Type B pancreatic cell (in vitro differentiated cells): ENCODE measurements around the gene TCP1. TPM values are rescaled to one million over a fixed set of nuclear protein-coding genes. Genes with fewer than 3 reads are reported as not detected.
"Not testable (repeated sequence)": the region's sequence is repeated elsewhere in the genome, so short reads cannot be mapped to it uniquely, and the experiment has no call there.

ENCODE experiments used
- DNase-seq: peaks from one replicate; pipeline ENCODE4 v3.0.0; 2021; ENCODE audit warnings: mixed read lengths; ENCODE audit not compliant: unreplicated experiment; ENCODE audit errors: extremely low spot score
- H3K27ac Mint-ChIP-seq: 2 replicates; pipeline ENCODE4 v1.8.0; 2021; ENCODE audit warnings: mild to moderate bottlenecking, mixed read lengths
- H3K27me3 Mint-ChIP-seq: 2 replicates; pipeline ENCODE4 v1.8.0; 2021; ENCODE audit warnings: mixed read lengths
- H3K36me3 Mint-ChIP-seq: 2 replicates; pipeline ENCODE4 v1.8.0; 2021; ENCODE audit warnings: mixed read lengths
- H3K4me1 Mint-ChIP-seq: one replicate; pipeline ENCODE4 v1.8.0; 2021; ENCODE audit warnings: mixed read lengths; ENCODE audit not compliant: unreplicated experiment
- H3K4me3 Mint-ChIP-seq: 2 replicates; pipeline ENCODE4 v1.8.0; 2021; ENCODE audit warnings: mild to moderate bottlenecking, mixed read lengths
- H3K9me3 Mint-ChIP-seq: 2 replicates; pipeline ENCODE4 v1.8.0; 2021; ENCODE audit warnings: mixed read lengths
- total RNA-seq: library from RNA; stranded (reverse); gene quantifications from 2 replicates; pipeline ENCODE4 v1.2.1, GENCODE V29; 2021; ENCODE audit warnings: low replicate concordance
- TF ChIP-seq, protein P1 (sequence below): fragments of 200-600 bp; sonication (generic); conservative IDR thresholded peaks from 2 replicates; pipeline ENCODE4 v1.5.0; 2021; ENCODE audit warnings: antibody characterized with exemption, mild to moderate bottlenecking

Gene TCP1
- total RNA-seq, 1 donor from 2014 or later = 235 TPM

DNA sequence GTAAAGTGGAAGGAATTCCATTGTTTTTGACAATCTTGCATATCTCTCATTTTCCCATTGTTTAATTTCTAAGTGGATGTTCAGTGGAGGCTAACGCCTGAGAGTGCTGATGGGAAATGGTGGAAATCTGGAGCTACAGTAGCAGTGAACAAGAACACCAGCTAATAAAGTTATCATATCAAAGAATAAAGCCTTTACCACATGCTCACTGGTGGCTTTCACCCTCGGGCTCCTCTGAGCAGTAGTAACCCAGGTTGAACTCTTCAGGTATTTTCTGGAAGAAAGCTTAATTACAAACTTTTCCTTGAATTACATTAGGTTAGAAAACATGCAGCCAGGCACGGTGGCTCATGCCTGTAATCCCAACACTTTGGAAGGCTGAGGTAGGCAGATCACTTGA lies 38.0 kb downstream of the TCP1 start:
- Mint-ChIP-seq H3K9me3 (no peaks in the 10 kb centered on the region), H3K4me1 (no peaks in the 10 kb centered on the region), H3K36me3 (peaks cover 28% of the 10 kb centered on the region), H3K27ac (no peak overlapping the region), H3K4me3 (no peak overlapping the region), H3K27me3 (no peaks in the 10 kb centered on the region)
- TF ChIP-seq, protein P1, sequence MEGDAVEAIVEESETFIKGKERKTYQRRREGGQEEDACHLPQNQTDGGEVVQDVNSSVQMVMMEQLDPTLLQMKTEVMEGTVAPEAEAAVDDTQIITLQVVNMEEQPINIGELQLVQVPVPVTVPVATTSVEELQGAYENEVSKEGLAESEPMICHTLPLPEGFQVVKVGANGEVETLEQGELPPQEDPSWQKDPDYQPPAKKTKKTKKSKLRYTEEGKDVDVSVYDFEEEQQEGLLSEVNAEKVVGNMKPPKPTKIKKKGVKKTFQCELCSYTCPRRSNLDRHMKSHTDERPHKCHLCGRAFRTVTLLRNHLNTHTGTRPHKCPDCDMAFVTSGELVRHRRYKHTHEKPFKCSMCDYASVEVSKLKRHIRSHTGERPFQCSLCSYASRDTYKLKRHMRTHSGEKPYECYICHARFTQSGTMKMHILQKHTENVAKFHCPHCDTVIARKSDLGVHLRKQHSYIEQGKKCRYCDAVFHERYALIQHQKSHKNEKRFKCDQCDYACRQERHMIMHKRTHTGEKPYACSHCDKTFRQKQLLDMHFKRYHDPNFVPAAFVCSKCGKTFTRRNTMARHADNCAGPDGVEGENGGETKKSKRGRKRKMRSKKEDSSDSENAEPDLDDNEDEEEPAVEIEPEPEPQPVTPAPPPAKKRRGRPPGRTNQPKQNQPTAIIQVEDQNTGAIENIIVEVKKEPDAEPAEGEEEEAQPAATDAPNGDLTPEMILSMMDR = no peak
- no peak for DNase-seq

DNA sequence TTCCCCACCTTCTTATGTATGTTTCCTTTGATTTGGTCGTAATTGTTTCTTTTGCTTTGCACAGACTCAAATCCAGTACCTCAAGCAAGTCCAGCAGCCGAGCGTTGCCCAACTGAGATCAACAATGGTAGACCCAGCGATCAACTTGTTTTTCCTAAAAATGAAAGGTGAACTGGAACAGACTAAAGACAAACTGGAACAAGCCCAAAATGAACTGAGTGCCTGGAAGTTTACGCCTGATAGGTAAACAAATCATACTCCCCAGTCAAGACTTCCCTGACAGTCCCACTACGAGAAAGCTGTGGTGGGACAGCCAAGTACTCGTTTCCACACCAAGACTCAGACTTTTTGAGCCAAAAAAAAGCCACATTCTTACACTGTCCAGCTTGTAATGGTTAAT lies 41.3 kb downstream of the TCP1 start:
- H3K4me3 Mint-ChIP-seq = not testable (repeated sequence)

DNA sequence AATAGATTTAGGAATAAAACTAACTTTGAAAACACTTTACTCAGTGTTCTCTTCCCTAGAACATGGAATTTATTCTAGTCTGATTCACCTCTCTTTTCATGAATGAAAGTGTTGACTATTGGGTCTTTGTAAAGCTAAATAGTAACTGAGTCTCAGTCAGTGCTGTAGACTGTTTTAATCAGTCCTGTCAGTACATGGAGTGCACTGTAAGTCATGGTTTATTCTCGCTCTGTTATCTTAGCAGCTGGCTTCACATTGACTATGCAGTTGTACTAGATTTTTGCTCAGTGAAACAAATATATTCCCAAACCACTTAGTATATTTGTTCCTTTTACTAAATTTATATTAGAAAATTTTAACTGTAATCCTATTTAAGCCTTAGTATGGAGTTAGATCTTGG lies 42.6 kb downstream of the TCP1 start:
- Mint-ChIP-seq H3K4me1 (no peaks in the 10 kb centered on the region), H3K27me3 (no peaks in the 10 kb centered on the region), H3K9me3 (no peaks in the 10 kb centered on the region), H3K27ac (no peak overlapping the region), H3K36me3 (peaks cover 33% of the 10 kb centered on the region), H3K4me3 (no peak overlapping the region)
- no peak for DNase-seq
- TF ChIP-seq, protein P1 = no peak

More for the DNA sequence above, 41.3 kb downstream of the TCP1 start:
- H3K27ac Mint-ChIP-seq, DNase-seq, H3K9me3 Mint-ChIP-seq, H3K27me3 Mint-ChIP-seq, H3K4me1 Mint-ChIP-seq: not testable (repeated sequence)
- H3K36me3 Mint-ChIP-seq = peaks cover 31% of the 10 kb centered on the region

DNA sequence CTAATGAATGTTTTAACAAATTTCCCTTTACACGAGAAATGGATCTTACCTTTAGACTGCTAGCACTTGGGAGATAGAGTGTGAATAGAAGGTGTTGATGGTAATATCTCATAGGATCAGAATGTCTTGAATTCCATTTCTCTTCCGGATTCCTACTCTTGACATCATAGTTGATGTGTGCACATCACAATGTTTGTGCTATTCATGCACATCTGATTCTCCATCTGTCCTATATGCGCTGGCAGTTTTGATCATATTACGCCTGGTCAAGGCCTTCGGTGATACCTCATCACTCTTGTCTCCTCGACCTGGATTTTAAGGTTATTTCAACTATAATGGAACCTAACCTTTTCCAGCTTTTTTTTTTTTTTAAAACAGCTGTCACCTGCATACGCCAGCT lies 44.3 kb downstream of the TCP1 start:
- TF ChIP-seq, protein P1 = no peak
- peaks cover 42% of the 10 kb centered on the region for H3K36me3 Mint-ChIP-seq
- no peaks in the 10 kb centered on the region for H3K9me3 Mint-ChIP-seq
- peak overlapping the region; percentile 6 for H3K27ac Mint-ChIP-seq
- no peak for DNase-seq
- H3K27me3 Mint-ChIP-seq = no peaks in the 10 kb centered on the region
- H3K4me3 Mint-ChIP-seq = no peak overlapping the region
- peaks cover 4% of the 10 kb centered on the region for H3K4me1 Mint-ChIP-seq

DNA sequence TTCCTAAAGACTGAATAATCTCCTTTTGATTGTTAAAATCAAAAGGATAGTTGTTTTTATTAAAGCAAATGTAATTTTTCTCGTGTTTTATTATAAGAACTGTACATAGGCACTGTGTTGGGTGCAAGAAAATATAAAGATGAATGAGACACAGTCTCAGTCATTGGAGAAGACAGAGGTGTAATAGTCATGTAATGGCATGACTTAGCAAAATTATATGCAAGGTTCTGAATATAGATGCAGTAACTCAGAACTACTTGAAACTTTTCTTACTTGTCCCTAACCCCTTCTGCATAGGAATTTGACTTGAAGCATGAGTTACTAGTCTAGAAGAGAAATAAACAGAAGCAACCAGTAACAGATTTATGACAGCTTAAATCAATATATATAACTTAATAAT lies 47.2 kb downstream of the TCP1 start:
- DNase-seq = no peak
- Mint-ChIP-seq H3K27me3 (no peaks in the 10 kb centered on the region), H3K4me1 (peaks cover 7% of the 10 kb centered on the region), H3K4me3 (no peak overlapping the region), H3K9me3 (no peaks in the 10 kb centered on the region), H3K27ac (no peak overlapping the region), H3K36me3 (peaks cover 37% of the 10 kb centered on the region)
- TF ChIP-seq, protein P1 = no peak

DNA sequence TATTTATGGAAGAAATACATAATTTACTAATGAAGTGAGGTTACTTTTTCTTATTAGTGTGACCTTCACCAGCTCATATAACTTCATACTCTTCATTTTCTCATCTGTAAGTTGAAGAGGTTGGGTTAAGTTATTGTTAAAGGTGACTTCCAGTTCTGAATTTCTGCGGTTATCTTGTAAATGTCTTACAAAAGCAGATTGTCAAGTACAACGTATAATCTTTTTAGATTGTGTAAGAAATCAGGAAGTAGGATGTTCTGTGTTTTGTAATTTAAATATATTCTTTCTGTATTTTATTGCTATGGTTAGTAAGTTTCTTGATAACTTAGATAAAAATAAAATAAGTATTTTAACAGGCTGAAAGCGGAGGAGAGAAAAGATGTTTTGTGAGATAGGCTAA lies 50.1 kb downstream of the TCP1 start:
- H3K4me1 Mint-ChIP-seq = peaks cover 7% of the 10 kb centered on the region
- no peak overlapping the region for H3K4me3 Mint-ChIP-seq
- H3K36me3 Mint-ChIP-seq = peaks cover 21% of the 10 kb centered on the region
- H3K27ac Mint-ChIP-seq = no peak overlapping the region
- no peaks in the 10 kb centered on the region for H3K27me3 Mint-ChIP-seq
- no peaks in the 10 kb centered on the region for H3K9me3 Mint-ChIP-seq
- no peak for DNase-seq
- TF ChIP-seq, protein P1 = no peak
